ENCODE measurements around the gene SRCIN1.
"Not testable (repeated sequence)": the region's sequence is repeated elsewhere in the genome, so short reads cannot be mapped to it uniquely, and the experiment has no call there.

Gene SRCIN1

DNA sequence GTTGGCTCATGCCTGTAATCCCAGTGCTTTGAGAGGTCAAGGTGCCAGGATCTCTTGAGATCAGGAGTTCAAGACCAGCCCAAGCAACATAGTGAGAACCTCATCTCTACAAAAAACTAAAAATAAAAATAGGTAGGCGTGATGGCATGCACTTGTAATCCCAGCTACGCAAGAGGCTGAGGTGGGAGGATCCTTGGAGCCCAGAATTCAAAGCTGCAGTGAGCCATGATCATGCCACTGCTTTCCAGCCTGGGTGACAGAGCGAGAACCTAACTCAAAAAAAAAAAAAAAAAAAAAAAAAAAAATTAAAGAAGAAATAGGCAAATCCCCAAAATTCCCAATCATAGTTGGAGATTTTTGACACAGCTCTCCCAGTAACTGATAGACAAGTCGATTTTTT lies 32.2 kb upstream of the SRCIN1 start:
- TF ChIP-seq, protein P1, sequence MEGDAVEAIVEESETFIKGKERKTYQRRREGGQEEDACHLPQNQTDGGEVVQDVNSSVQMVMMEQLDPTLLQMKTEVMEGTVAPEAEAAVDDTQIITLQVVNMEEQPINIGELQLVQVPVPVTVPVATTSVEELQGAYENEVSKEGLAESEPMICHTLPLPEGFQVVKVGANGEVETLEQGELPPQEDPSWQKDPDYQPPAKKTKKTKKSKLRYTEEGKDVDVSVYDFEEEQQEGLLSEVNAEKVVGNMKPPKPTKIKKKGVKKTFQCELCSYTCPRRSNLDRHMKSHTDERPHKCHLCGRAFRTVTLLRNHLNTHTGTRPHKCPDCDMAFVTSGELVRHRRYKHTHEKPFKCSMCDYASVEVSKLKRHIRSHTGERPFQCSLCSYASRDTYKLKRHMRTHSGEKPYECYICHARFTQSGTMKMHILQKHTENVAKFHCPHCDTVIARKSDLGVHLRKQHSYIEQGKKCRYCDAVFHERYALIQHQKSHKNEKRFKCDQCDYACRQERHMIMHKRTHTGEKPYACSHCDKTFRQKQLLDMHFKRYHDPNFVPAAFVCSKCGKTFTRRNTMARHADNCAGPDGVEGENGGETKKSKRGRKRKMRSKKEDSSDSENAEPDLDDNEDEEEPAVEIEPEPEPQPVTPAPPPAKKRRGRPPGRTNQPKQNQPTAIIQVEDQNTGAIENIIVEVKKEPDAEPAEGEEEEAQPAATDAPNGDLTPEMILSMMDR (IDR thresholded peaks at IDR 0.05; ENCODE audit: insufficient read depth, low read length, missing control alignments) = no peak
- H3K4me3 ChIP-seq (ENCODE audit: low read depth, low read length) = no peak overlapping the region
- CTCF ChIA-PET = interaction anchor here (0.7 to 1.8 kb wide), 3 partner anchors 25 to 80 kb away, joined by 3 to 4 read pairs (median 3); no protein-coding TSS in a partner anchor
- DNase-seq (ENCODE audit: low read depth, low spot score) = no peak
- POLR2A ChIA-PET = no interaction called here

DNA sequence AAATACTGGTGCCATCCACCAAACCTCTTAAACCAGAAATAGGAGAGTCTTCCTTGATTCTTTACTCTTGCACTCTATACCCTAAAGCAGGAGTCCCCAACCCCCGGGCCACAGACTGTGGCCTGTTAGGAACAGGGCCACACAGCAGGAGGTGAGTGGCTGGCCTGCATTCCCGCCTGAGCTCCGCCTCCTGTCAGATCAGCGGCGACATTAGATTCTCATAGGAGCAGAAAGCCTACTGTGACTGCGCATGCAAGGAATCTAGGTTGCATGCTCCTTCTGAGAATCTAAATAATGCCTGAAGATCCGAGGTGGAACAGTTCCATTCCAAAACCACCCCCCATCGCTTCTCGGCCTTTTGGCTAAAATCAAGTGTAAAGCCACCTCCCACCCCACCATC lies 30.3 kb upstream of the SRCIN1 start:
- ChIA-PET CTCF (interaction anchor here (1.3 kb wide), 1 partner anchor 126 kb away, joined by 3 read pairs; no protein-coding TSS in a partner anchor), POLR2A (interaction anchor here (0.7 kb wide), 1 partner anchor 23 kb away, joined by 3 read pairs; no protein-coding TSS in a partner anchor)
- no peak for DNase-seq (ENCODE audit: low read depth, low spot score)
- TF ChIP-seq, protein P1 (IDR thresholded peaks at IDR 0.05; ENCODE audit: insufficient read depth, low read length, missing control alignments) = no peak
- no peak overlapping the region for H3K4me3 ChIP-seq (ENCODE audit: low read depth, low read length)

DNA sequence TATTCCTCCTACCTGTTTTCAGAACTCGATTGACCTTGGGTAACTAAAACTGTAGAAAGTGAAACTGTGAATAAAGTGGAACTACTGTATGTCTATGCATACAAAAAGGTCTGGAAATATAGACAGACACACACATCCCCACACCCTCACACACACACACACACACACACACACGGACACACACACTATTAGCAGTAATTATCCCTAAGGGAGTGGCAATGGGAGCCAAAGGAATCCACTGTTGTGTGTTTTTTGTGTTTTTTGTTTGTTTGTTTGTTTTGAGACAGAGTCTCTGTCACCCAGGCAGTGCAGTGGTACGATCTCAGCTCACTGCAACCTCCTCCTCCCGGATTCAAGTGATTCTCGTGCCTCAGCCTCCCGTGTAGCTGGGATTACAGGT lies 26.6 kb upstream of the SRCIN1 start:
- no peak overlapping the region for H3K4me3 ChIP-seq (ENCODE audit: low read depth, low read length)
- TF ChIP-seq, protein P1 (IDR thresholded peaks at IDR 0.05; ENCODE audit: insufficient read depth, low read length, missing control alignments) = no peak
- CTCF ChIA-PET = no interaction called here
- DNase-seq (ENCODE audit: low read depth, low spot score) = no peak
- POLR2A ChIA-PET = no interaction called here

DNA sequence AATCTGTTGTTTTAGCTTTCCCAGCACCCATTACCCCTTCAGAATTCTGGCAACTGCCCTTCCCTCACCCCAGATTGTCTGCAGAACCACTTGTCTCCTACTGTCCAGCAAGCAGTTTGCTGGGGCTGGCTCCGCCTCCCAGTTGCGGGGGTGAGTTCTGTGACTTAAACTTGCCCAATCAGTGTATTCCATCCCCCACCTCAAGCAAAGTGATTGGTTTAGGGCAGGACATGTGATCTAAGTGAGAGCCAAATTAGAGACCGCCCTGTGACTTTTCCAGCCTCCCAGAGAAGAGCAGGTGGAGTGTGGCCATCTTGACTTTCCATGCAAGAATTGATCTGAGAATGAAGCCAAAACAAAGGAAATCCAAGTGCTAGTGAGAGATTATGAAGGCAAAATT lies 22.7 kb upstream of the SRCIN1 start:
- no peak for DNase-seq (ENCODE audit: low read depth, low spot score)
- CTCF ChIA-PET = no interaction called here

DNA sequence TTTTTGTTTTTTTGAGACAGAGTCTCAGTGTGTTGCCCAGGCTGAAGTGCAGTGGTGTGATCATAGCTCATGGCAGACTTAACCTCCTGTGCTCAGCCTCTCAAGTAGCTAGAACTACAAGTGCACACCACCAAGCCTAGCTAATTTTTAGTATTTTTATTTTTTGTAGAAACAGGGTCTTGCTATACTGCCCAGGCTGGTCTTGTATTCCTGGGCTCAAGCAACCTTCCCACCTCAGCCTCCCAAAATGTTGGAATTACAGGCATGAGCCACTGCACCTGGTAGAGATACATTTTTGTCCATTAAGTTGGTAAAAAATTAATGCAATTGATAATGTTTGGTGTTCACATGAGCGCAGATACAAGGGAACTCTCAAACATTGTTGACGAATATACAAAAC lies 22.2 kb upstream of the SRCIN1 start:
- no peak for DNase-seq (ENCODE audit: low read depth, low spot score)
- TF ChIP-seq, protein P1 (IDR thresholded peaks at IDR 0.05; ENCODE audit: insufficient read depth, low read length, missing control alignments) = no peak
- no peak overlapping the region for H3K4me3 ChIP-seq (ENCODE audit: low read depth, low read length)
- ChIA-PET POLR2A (no interaction called here), CTCF (no interaction called here)

More for the DNA sequence above, 22.7 kb upstream of the SRCIN1 start:
- no peak overlapping the region for H3K4me3 ChIP-seq (ENCODE audit: low read depth, low read length)
- POLR2A ChIA-PET = no interaction called here
- TF ChIP-seq, protein P1 (IDR thresholded peaks at IDR 0.05; ENCODE audit: insufficient read depth, low read length, missing control alignments) = no peak

DNA sequence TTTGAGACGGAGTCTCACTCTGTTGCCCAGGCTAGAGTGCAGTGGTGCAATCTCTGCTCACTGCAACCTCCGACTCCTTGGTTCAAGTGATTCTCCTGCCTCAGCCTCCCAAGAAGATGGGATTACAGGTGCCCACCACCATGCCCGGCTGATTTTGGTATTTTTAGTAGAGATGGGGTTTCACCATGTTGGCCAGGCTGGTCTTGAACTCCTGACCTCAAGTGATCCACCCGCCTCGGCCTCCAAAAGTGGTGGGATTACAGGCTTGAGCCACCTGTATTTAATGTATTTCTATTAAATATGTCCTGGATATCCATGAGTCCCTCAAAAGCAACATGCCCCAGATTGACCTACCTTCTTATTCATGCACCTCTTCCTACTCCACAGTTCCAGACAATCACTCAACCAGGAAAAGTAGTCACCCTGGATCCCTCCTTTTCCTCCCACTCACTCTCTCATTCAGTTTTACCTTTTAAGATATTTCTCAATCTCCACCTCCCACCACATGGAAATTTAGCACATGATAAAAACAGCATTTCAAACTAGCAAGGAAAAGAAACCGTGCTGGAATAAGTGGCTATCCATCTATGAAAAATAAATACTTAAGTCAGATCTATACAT lies 21.0 kb upstream of the SRCIN1 start:
- H3K4me3 ChIP-seq (ENCODE audit: low read depth, low read length); POLR2A ChIA-PET; CTCF ChIA-PET: not testable (repeated sequence)

DNA sequence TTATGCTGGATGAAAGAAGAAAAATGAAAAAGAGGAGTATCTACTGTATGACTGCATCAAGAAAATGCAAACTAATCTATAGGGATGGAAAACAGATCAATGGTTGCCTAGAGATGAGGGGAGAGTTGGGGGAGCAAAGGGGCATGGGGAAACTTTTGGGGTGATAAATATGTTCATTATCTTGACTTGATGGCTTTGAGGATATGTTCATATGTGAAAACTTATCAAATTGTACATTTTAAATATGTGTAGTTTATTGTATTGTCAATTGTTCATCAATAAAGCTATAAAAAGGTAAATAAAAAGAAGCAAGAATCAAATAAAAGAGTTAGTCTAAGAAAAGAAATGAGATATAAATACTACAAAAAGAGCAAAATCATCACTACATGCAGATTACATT lies 19.7 kb upstream of the SRCIN1 start:
- ChIA-PET CTCF (interaction anchor here (0.8 to 1.3 kb wide), 3 partner anchors 41 to 67 kb away, joined by 3 to 5 read pairs (median 4); no protein-coding TSS in a partner anchor), POLR2A (no interaction called here)
- H3K4me3 ChIP-seq (ENCODE audit: low read depth, low read length) = no peak overlapping the region

More for the DNA sequence above, 21.0 kb upstream of the SRCIN1 start:
- DNase-seq (ENCODE audit: low read depth, low spot score) = not testable (repeated sequence)

DNA sequence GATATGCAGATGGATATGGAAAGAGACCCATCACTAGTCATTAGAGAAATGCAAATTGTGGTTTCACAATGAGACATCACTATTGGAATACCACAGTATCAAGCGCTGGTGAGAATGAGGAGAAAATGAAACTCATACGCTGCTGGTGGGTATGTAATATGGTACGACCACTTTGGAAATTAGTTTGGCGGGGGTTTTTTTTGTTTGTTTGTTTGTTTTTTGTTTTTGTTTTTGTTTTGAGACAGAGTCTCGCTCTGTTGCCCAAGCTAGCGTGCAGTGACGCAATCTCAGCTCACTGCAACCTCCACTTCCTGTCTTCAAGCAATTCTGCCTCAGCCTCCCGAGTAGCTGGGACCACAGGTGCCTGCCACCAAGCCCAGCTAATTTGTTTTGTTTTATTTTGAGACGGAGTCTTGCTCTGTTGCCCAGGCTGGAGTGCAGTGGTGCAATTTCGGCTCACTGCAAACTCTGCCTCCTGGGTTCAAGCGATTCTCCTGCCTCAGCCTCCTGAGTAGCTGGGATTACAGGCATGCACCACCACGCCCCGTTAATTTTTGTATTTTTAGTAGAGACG lies 19.1 kb upstream of the SRCIN1 start:
- POLR2A ChIA-PET; DNase-seq (ENCODE audit: low read depth, low spot score); H3K4me3 ChIP-seq (ENCODE audit: low read depth, low read length): not testable (repeated sequence)
- CTCF ChIA-PET = interaction anchor here (0.9 to 1.3 kb wide), 2 partner anchors 44 to 67 kb away, joined by 3 to 5 read pairs; no protein-coding TSS in a partner anchor

More for the DNA sequence above, 19.7 kb upstream of the SRCIN1 start:
- no peak for DNase-seq (ENCODE audit: low read depth, low spot score)
- TF ChIP-seq, protein P1 (IDR thresholded peaks at IDR 0.05; ENCODE audit: insufficient read depth, low read length, missing control alignments) = no peak
